SU-DHL-6 (cell line): Measurements from ENCODE around the gene KLHDC3.

Source experiments
- EZH2phosphoT487 ChIP-seq: fragments of 200-600 bp; sonication (generic), shearing (Covaris generic); conservative IDR thresholded peaks from 2 replicates; pipeline ENCODE4 v1.6.1; 2018; ENCODE audit warnings: mild to moderate bottlenecking, antibody characterized with exemption, low read length, moderate library complexity, mixed read lengths
- TF ChIP-seq, protein P1 (sequence below): fragments of 200-600 bp; sonication (generic); IDR thresholded peaks from one replicate; pipeline ENCODE4 v1.5.1; 2017; ENCODE audit warnings: antibody characterized with exemption, mild to moderate bottlenecking, low read length, moderate library complexity; ENCODE audit not compliant: insufficient read depth, poor library complexity, severe bottlenecking

DNA sequence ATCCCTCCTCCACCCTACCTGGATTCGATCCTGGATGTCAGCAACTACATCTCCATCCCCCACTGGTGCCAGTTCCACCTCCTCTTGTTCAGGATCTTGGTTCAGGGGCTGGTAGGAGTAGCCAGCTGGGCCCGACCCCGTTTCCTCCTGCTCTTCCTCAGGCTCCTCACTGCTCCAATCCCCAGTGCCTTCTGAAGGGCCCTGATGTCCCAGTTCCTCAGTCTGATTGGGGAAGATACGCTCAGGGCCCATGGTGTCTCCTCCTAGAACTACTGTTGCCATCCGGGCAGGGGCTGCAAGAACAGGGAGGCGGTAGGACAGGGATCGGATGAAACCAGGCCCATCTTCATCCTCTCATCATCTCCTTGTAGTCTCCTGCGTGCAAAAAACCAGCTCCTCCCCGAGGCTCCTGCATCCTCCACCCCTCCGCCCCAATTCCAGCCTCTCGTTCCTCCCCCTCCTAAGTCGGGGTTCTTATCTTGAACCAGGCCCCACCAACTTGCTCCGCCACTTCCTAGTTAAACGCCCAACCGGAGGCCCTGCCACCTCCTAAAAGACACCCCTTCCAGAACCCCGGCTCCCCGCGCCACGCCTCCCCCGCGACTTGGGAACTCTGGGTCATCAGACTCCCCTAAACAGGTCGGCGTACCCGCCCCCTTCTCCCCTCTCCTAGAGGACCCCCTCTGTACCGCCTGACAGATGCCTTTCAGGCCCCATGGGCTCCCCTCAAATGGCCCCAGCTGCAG, 779 bp upstream of the KLHDC3 start:
- TF ChIP-seq, protein P1, sequence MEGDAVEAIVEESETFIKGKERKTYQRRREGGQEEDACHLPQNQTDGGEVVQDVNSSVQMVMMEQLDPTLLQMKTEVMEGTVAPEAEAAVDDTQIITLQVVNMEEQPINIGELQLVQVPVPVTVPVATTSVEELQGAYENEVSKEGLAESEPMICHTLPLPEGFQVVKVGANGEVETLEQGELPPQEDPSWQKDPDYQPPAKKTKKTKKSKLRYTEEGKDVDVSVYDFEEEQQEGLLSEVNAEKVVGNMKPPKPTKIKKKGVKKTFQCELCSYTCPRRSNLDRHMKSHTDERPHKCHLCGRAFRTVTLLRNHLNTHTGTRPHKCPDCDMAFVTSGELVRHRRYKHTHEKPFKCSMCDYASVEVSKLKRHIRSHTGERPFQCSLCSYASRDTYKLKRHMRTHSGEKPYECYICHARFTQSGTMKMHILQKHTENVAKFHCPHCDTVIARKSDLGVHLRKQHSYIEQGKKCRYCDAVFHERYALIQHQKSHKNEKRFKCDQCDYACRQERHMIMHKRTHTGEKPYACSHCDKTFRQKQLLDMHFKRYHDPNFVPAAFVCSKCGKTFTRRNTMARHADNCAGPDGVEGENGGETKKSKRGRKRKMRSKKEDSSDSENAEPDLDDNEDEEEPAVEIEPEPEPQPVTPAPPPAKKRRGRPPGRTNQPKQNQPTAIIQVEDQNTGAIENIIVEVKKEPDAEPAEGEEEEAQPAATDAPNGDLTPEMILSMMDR, result no peak
- TF ChIP-seq EZH2phosphoT487, result no peak
